HEK293T (cell line): ENCODE data around the gene NUPR2.

Experiments
- BHLHE40 ChIP-seq: fragments of 450-650 bp; IDR thresholded peaks from 2 replicates; pipeline ENCODE4 v1.6.1; 2016; ENCODE audit warnings: mild to moderate bottlenecking, moderate library complexity, borderline replicate concordance
- ELF4 ChIP-seq: fragments of 450-650 bp; IDR thresholded peaks from 2 replicates; pipeline ENCODE4 v1.6.1; 2017; ENCODE audit warnings: antibody characterized with exemption
- LEF1 ChIP-seq: fragments of 450-650 bp; IDR thresholded peaks from 2 replicates; pipeline ENCODE4 v1.6.1; 2017; ENCODE audit warnings: mild to moderate bottlenecking, borderline replicate concordance
- NFRKB ChIP-seq: fragments of 450-650 bp; IDR thresholded peaks from 2 replicates; pipeline ENCODE4 v1.6.1; 2016; ENCODE audit warnings: mild to moderate bottlenecking, moderate library complexity
- PKNOX1 ChIP-seq: fragments of 450-650 bp; IDR thresholded peaks from 2 replicates; pipeline ENCODE4 v1.6.1; 2016
- SP1 ChIP-seq: fragments of 450-650 bp; IDR thresholded peaks from 2 replicates; pipeline ENCODE4 v1.6.1; 2017
- SUZ12 ChIP-seq: fragments of 450-650 bp; IDR thresholded peaks from 2 replicates; pipeline ENCODE4 v1.6.1; 2016; ENCODE audit warnings: mild to moderate bottlenecking
- TARDBP ChIP-seq: fragments of 450-650 bp; IDR thresholded peaks from 2 replicates; pipeline ENCODE4 v1.6.1; 2016
- ZNF384 ChIP-seq: fragments of 450-650 bp; IDR thresholded peaks from 2 replicates; pipeline ENCODE4 v1.6.1; 2016

DNA sequence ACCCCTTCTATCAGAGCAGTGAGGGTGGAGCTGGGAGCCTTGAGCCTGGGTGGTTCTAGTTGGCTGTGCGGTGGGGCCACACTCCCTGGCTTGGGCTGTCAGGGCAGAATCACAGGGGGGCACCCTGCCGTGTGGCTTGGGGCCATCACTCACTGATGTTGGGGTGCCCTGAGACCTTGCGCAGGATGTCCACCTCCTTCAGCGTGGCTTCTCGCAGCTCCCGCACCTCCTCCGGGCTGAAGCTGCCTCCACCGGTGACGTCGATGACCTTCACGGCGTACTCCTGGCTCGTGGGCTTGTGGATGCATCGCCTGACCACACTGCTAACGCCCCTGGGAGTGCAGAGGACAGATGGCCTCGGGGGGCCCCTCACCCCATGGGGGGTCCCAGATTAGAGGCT lies 28.8 kb downstream of the NUPR2 start:
- no peak for TF ChIP-seq SP1
- TF ChIP-seq BHLHE40, result no peak
- no peak for TF ChIP-seq NFRKB
- TF ChIP-seq PKNOX1, result no peak
- no peak for TF ChIP-seq LEF1
- TF ChIP-seq SUZ12, result no peak
- no peak for TF ChIP-seq ELF4
- no peak for TF ChIP-seq ZNF384
- no peak for TF ChIP-seq TARDBP
